SH-SY5Y (cell line): Measurements from ENCODE around the gene DLGAP1.

Experiments used
- GATA2 ChIP-seq: IDR thresholded peaks from 2 replicates; pipeline ENCODE4 v1.6.1; 2011; ENCODE audit warnings: mild to moderate bottlenecking, low read depth, low read length
- GATA3 ChIP-seq: IDR thresholded peaks from 2 replicates; pipeline ENCODE4 v1.6.1; 2011; ENCODE audit warnings: low read depth, mild to moderate bottlenecking, low read length, moderate library complexity

The DLGAP1 gene

GRCh38 chr18:3667255-3668137 lies 787.6 kb downstream of the DLGAP1 start:
- TF ChIP-seq GATA2: no peak
- TF ChIP-seq GATA3: no peak

GRCh38 chr18:3666526-3667254 lies 788.4 kb downstream of the DLGAP1 start:
- TF ChIP-seq GATA2: no peak
- TF ChIP-seq GATA3: no peak

- no peak for TF ChIP-seq GATA3
- TF ChIP-seq GATA2: no peak
These were observed 789.2 kb downstream of the DLGAP1 start for GRCh38 chr18:3665780-3666525.

DNA sequence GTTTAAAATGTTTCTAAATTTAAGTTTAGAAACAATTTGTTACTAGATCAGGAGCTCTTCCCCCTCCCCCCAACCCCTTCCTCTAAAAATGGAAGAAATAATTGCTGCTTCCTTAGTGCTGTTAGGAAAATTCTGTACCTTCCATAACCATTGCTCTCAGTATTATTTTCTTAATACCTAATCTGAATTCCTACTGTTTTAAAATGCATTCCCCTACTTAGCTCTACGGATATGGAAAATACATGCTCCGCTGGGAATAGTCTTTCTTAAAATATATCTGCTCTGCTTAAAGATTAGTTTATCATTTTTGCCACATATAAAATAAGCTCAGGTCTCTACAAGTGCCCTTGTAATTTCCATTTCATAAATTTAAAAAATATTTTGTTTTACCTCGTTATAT lies 789.9 kb downstream of the DLGAP1 start:
- TF ChIP-seq GATA2: no peak
- no peak for TF ChIP-seq GATA3

GRCh38 chr18:3664563-3665178 lies 790.4 kb downstream of the DLGAP1 start:
- TF ChIP-seq GATA3 (no peak), GATA2 (no peak)

- no peak for TF ChIP-seq GATA2
These were observed 791.1 kb downstream of the DLGAP1 start for GRCh38 chr18:3663870-3664512.

- TF ChIP-seq GATA3: no peak
- no peak for TF ChIP-seq GATA2
These were observed 793.1 kb downstream of the DLGAP1 start for GRCh38 chr18:3661989-3662388.

DNA sequence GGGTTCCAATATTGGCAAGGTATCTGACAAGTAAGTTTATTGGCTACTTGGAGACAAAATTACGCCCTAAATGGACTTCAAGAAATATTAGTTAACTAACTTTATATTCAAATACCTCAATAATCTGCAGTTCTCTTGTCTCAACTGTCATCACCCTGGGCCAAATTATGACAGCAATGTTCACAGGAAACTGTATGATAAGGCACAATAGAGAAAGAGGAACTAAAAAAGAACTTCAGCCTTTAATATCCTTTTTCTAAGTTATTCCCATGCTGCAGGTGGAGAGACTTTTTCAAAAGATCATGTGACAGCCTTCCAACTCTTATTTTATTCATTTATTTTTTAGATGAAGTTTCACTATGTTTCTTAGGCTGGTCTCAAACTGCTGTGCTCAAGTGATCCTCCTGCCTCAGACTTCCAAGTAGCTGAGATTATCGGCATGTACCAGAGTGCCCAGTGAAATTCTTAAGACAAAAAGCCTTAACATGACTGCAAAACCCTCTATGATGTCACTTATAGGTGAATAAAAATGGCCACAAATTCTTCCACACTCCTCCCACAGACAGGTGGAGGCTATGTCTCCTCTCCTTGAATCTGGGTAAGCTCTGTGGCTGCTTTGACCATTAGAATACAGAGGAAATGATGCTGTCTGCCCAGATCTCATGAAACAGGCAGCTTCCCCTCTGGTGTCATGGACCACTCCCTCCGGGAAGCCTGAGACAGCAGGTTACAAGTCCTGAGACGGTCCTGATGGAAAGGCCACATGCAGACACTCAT lies 794.2 kb downstream of the DLGAP1 start:
- TF ChIP-seq GATA3: no peak
- TF ChIP-seq GATA2: no peak

GRCh38 chr18:3658529-3658928 lies 796.6 kb downstream of the DLGAP1 start:
- TF ChIP-seq GATA3 (no peak), GATA2 (no peak)

DNA sequence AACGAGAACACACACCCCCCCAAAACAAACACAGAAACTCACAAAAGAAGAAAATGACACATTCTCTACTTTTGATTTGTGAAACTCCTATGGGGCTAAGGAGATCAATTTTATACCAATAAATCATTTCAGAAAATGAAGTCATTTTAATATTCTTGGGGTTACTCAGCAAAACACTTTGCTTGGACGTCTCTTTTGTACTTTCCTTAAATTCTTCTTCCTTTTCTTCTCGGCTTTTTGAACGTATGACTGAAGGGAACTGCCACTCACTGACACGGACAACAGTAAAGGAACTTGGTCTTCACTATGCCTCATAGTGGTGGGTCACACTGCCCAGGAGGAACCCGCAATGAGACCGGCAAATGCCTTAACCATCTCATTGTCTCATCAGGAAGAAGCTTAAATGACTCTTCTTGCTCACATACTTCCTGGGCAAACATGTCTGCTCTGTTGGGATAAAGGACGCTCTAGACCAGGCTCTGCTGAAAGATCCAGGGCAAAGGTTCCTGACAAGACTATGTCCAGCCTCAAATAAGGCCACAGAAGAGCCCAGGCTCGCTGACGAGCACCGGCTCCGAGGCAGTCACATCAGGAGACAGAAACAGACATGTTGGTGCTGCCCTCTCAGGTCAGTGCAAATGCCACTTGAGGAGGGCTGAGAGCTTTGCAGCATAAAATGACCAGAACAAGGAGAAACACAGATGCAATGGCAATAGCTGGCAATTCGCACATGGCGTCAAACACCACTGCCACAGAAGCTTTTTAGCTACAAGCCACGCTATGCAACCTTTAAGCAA lies 799.7 kb downstream of the DLGAP1 start:
- TF ChIP-seq GATA3 (no peak), GATA2 (no peak)

DNA sequence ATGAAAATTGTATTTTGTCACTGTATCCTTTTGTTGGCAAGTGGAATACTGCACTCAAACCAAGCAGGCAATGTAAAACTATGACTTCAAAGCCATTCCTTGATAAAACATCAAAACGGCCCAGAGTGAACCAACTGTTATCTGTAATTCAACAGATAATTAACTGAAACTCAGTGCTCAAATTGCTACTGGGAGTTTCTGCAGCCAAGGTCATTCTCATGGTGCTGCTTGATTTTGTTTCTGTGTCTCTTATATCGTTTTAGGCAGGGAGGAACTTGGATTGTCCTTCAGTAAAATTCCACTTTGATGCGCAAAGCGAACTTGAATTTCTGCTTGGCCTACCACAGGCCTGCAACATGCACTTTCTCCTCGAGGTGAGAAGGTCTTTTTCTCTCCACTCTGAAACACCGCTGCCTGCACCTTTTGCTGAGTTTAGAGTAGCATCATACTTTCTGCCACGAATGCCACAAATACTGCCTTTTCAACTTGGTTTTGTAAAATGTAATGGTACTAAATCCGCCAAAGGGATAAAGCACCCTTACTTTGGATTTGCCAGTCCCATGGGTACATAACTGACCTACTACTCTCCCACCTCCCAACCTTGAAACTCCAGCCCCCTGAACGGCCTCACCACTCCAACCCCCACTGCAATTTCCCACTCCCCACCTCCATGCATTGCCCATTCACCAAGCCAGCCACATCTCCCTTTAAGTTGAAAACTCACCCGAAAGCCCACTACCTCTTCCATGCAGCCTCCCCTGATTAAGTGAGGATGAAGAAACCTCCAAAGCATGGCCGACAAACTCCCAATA lies 800.5 kb downstream of the DLGAP1 start:
- TF ChIP-seq GATA2 (no peak), GATA3 (no peak)

GRCh38 chr18:3653851-3654441 lies 801.2 kb downstream of the DLGAP1 start:
- TF ChIP-seq GATA3 (no peak), GATA2 (no peak)
